Neural progenitor cell (in vitro differentiated cells): ENCODE measurements around the gene CHST5. TPM values are rescaled to one million over a fixed set of nuclear protein-coding genes. Genes with fewer than 3 reads are reported as not detected.

Source experiments
- DNase-seq: peaks from one replicate; pipeline ENCODE4 v3.0.0-alpha.2; 2016; ENCODE audit warnings: low spot score
- H2AFZ ChIP-seq: fragments of 200-600 bp; sonication (generic); replicated peaks from 2 replicates; pipeline ENCODE4 v1.6.1; 2016; ENCODE audit warnings: antibody characterized with exemption
- H3F3A ChIP-seq: fragments of 200-600 bp; sonication (generic); 2 replicates; pipeline ENCODE4 v1.6.1; 2016; ENCODE audit warnings: antibody characterized with exemption, low read depth
- H3K27ac ChIP-seq: fragments of 200-600 bp; sonication (generic); 2 replicates; pipeline ENCODE4 v1.5.1; 2016; ENCODE audit warnings: mild to moderate bottlenecking
- H3K27me3 ChIP-seq: fragments of 200-600 bp; sonication (generic); 2 replicates; pipeline ENCODE4 v1.6.1; 2016; ENCODE audit warnings: mild to moderate bottlenecking, moderate library complexity
- H3K36me3 ChIP-seq: fragments of 200-600 bp; sonication (generic); 2 replicates; pipeline ENCODE4 v1.5.1; 2016
- H3K4me1 ChIP-seq: fragments of 200-600 bp; sonication (generic); 2 replicates; pipeline ENCODE4 v1.6.1; 2016; ENCODE audit warnings: mixed run types
- H3K4me2 ChIP-seq: fragments of 200-600 bp; sonication (generic); 2 replicates; pipeline ENCODE4 v1.6.1; 2016
- H3K4me3 ChIP-seq: fragments of 200-600 bp; sonication (generic); 2 replicates; pipeline ENCODE4 v1.5.1; 2016
- H3K79me2 ChIP-seq: fragments of 200-600 bp; sonication (generic); 2 replicates; pipeline ENCODE4 v1.6.1; 2016; ENCODE audit warnings: low read depth
- H3K9ac ChIP-seq: fragments of 200-600 bp; sonication (generic); 2 replicates; pipeline ENCODE4 v1.6.1; 2016
- H3K9me3 ChIP-seq: fragments of 200-600 bp; sonication (generic); 2 replicates; pipeline ENCODE4 v1.5.1; 2016; ENCODE audit warnings: low read depth
- H4K20me1 ChIP-seq: fragments of 200-600 bp; sonication (generic); 2 replicates; pipeline ENCODE4 v1.6.1; 2016; ENCODE audit warnings: low read depth
- H3K27ac Mint-ChIP-seq: 3 replicates; pipeline ENCODE4 v1.8.0; 2021; ENCODE audit warnings: mixed read lengths
- H3K27me3 Mint-ChIP-seq: 2 replicates; pipeline ENCODE4 v1.8.0; 2022; ENCODE audit warnings: low read depth, mild to moderate bottlenecking, inconsistent platforms, moderate library complexity, mixed read lengths; ENCODE audit not compliant: insufficient read depth
- H3K36me3 Mint-ChIP-seq: 3 replicates; pipeline ENCODE4 v1.8.0; 2021; ENCODE audit warnings: mixed read lengths
- H3K4me1 Mint-ChIP-seq: 3 replicates; pipeline ENCODE4 v1.8.0; 2021; ENCODE audit warnings: mixed read lengths
- H3K4me3 Mint-ChIP-seq: 3 replicates; pipeline ENCODE4 v1.8.0; 2021; ENCODE audit warnings: mild to moderate bottlenecking, moderate library complexity, mixed read lengths
- H3K9me3 Mint-ChIP-seq: 3 replicates; pipeline ENCODE4 v1.8.0; 2020; ENCODE audit warnings: mixed read lengths
- CTCF ChIP-seq: fragments of 200-600 bp; sonication (generic); IDR thresholded peaks from 2 replicates; pipeline ENCODE4 v1.5.1; 2017; ENCODE audit warnings: antibody characterized with exemption, mild to moderate bottlenecking
- EZH2 ChIP-seq: fragments of 200-600 bp; sonication (generic); IDR thresholded peaks from 2 replicates; pipeline ENCODE4 v1.6.1; 2017; ENCODE audit warnings: antibody characterized with exemption, mild to moderate bottlenecking, moderate library complexity
- EZH2phosphoT487 ChIP-seq: fragments of 200-600 bp; sonication (generic); IDR thresholded peaks from 2 replicates; pipeline ENCODE4 v1.6.1; 2017; ENCODE audit warnings: antibody characterized with exemption
- total RNA-seq: library from RNA; depleted of rRNA; stranded (reverse); fragments of >200 nt; gene quantifications from 2 replicates; pipeline ENCODE4 v1.2.3, GENCODE V29; 2015; ENCODE audit warnings: low replicate concordance

CHST5 gene
- total RNA-seq, 1 donor from 2014 or later: not detected

GRCh38 chr16:75494184-75494583 is 41.7 kb downstream of the CHST5 start:
- Histone ChIP-seq H3F3A (peaks cover 30% of the 10 kb centered on the region), H3K79me2 (peaks cover 9% of the 10 kb centered on the region), H3K36me3 (no peaks in the 10 kb centered on the region), H3K4me1 (peaks cover 15% of the 10 kb centered on the region), H3K27me3 (peaks cover 8% of the 10 kb centered on the region), H2AFZ (peak overlapping the region; percentile 80), H3K9me3 (no peaks in the 10 kb centered on the region), H3K4me2 (peak overlapping the region; percentile 96), H3K27ac (no peak overlapping the region), H4K20me1 (peaks cover 7% of the 10 kb centered on the region), H3K4me3 (peak overlapping the region; percentile 77), H3K9ac (no peak overlapping the region)
- no peak for DNase-seq
- Mint-ChIP-seq H3K36me3 (no peaks in the 10 kb centered on the region), H3K4me1 (peaks cover 10% of the 10 kb centered on the region), H3K27me3 (peaks cover 11% of the 10 kb centered on the region), H3K27ac (no peak overlapping the region), H3K4me3 (peak overlapping the region; percentile 89), H3K9me3 (no peaks in the 10 kb centered on the region)
- TF ChIP-seq EZH2phosphoT487: no peak
- no peak for TF ChIP-seq EZH2
- no peak for TF ChIP-seq CTCF

GRCh38 chr16:75491876-75492275 is 44.0 kb downstream of the CHST5 start:
- no peak overlapping the region for H3K27ac Mint-ChIP-seq
- H3F3A ChIP-seq: peaks cover 30% of the 10 kb centered on the region
- H3K4me2 ChIP-seq: no peak overlapping the region
- peak; percentile 35 for DNase-seq
- H3K4me3 Mint-ChIP-seq: no peak overlapping the region
- peaks cover 9% of the 10 kb centered on the region for H3K79me2 ChIP-seq
- H4K20me1 ChIP-seq: peaks cover 7% of the 10 kb centered on the region
- H3K9me3 Mint-ChIP-seq: no peaks in the 10 kb centered on the region
- no peaks in the 10 kb centered on the region for H3K9me3 ChIP-seq
- H3K4me3 ChIP-seq: no peak overlapping the region
- no peaks in the 10 kb centered on the region for H3K36me3 ChIP-seq
- no peaks in the 10 kb centered on the region for H3K36me3 Mint-ChIP-seq
- peaks cover 8% of the 10 kb centered on the region for H3K27me3 ChIP-seq
- peaks cover 11% of the 10 kb centered on the region for H3K27me3 Mint-ChIP-seq
- no peak overlapping the region for H3K9ac ChIP-seq
- H3K4me1 ChIP-seq: peaks cover 15% of the 10 kb centered on the region
- H2AFZ ChIP-seq: no peak overlapping the region
- TF ChIP-seq EZH2 (no peak), EZH2phosphoT487 (no peak), CTCF (peak; percentile 38)
- peaks cover 10% of the 10 kb centered on the region for H3K4me1 Mint-ChIP-seq
- no peak overlapping the region for H3K27ac ChIP-seq

GRCh38 chr16:75488322-75488721 is 47.6 kb downstream of the CHST5 start:
- H3K36me3 Mint-ChIP-seq: no peaks in the 10 kb centered on the region
- H3K9me3 Mint-ChIP-seq: no peaks in the 10 kb centered on the region
- H3K4me1 ChIP-seq: peaks cover 10% of the 10 kb centered on the region
- H3K4me2 ChIP-seq: no peak overlapping the region
- no peak overlapping the region for H2AFZ ChIP-seq
- no peak for DNase-seq
- no peaks in the 10 kb centered on the region for H3K27me3 ChIP-seq
- peaks cover 16% of the 10 kb centered on the region for H3F3A ChIP-seq
- no peaks in the 10 kb centered on the region for H3K36me3 ChIP-seq
- no peak overlapping the region for H3K27ac ChIP-seq
- TF ChIP-seq CTCF (no peak), EZH2 (no peak), EZH2phosphoT487 (no peak)
- H3K4me1 Mint-ChIP-seq: no peaks in the 10 kb centered on the region
- no peak overlapping the region for H3K4me3 ChIP-seq
- H3K9ac ChIP-seq: no peak overlapping the region
- H4K20me1 ChIP-seq: peaks cover 7% of the 10 kb centered on the region
- H3K27ac Mint-ChIP-seq: no peak overlapping the region
- H3K27me3 Mint-ChIP-seq: no peaks in the 10 kb centered on the region
- peaks cover 4% of the 10 kb centered on the region for H3K79me2 ChIP-seq
- no peak overlapping the region for H3K4me3 Mint-ChIP-seq
- H3K9me3 ChIP-seq: no peaks in the 10 kb centered on the region
